ENCODE measurements around the gene AKR1B15. TPM values are rescaled to one million over a fixed set of nuclear protein-coding genes. Genes with fewer than 3 reads are reported as not detected.
"Not testable (repeated sequence)": the region's sequence is repeated elsewhere in the genome, so short reads cannot be mapped to it uniquely, and the experiment has no call there.

Gene AKR1B15
- total RNA-seq, 2 donors from 2014 or later: 1.0 TPM; not detected in 1

GRCh38 chr7:134535272-134535918 lies 13.5 kb upstream of the AKR1B15 start:
- Histone ChIP-seq H3K4me3 (no peak overlapping the region), H3K9me3 (no peaks in the 10 kb centered on the region), H3K4me1 (replicated peaks) (no peaks in the 10 kb centered on the region), H3K36me3 (no peaks in the 10 kb centered on the region), H3K27me3 (replicated peaks; ENCODE audit: insufficient read depth) (no peaks in the 10 kb centered on the region), H3K27ac (no peak overlapping the region)
- DNase-seq (ENCODE audit: low spot score): no peak
- WGBS: 57% methylated on average over 3 of the region's 3 CpGs
- no peak for TF ChIP-seq POLR2AphosphoS5 (IDR thresholded peaks at IDR 0.05)
- no peak for TF ChIP-seq CTCF (IDR thresholded peaks at IDR 0.05)
- no peak for TF ChIP-seq POLR2A (IDR thresholded peaks at IDR 0.05)
- intact Hi-C loops (cut with DNase I): no loop called here

- 69% methylated on average over 3 of the region's 3 CpGs for WGBS
- Histone ChIP-seq H3K27ac (no peak overlapping the region), H3K36me3 (no peaks in the 10 kb centered on the region)
These were observed 13.0 kb upstream of the AKR1B15 start for GRCh38 chr7:134535919-134536299.

GRCh38 chr7:134536558-134536957 lies 12.4 kb upstream of the AKR1B15 start:
- H3K36me3 ChIP-seq; H3K27ac ChIP-seq; DNase-seq (ENCODE audit: low spot score); H3K4me1 ChIP-seq (replicated peaks); H3K4me3 ChIP-seq; H3K9me3 ChIP-seq; H3K27me3 ChIP-seq (replicated peaks; ENCODE audit: insufficient read depth); intact Hi-C loops (cut with DNase I): not testable (repeated sequence)
- WGBS: 93% methylated on average over 3 of the region's 3 CpGs

More at GRCh38 chr7:134535919-134536299, 13.0 kb upstream of the AKR1B15 start:
- TF ChIP-seq POLR2AphosphoS5 (IDR thresholded peaks at IDR 0.05): no peak
- no peak for TF ChIP-seq POLR2A (IDR thresholded peaks at IDR 0.05)
- TF ChIP-seq CTCF (IDR thresholded peaks at IDR 0.05): no peak
- H3K9me3 ChIP-seq: no peaks in the 10 kb centered on the region
- H3K4me3 ChIP-seq: no peak overlapping the region
- no peak for DNase-seq (ENCODE audit: low spot score)
- intact Hi-C loops (cut with DNase I): no loop called here
- H3K27me3 ChIP-seq (replicated peaks; ENCODE audit: insufficient read depth): no peaks in the 10 kb centered on the region
- no peaks in the 10 kb centered on the region for H3K4me1 ChIP-seq (replicated peaks)

GRCh38 chr7:134537273-134537781 lies 11.6 kb upstream of the AKR1B15 start:
- H3K27me3 ChIP-seq (replicated peaks; ENCODE audit: insufficient read depth); H3K4me1 ChIP-seq (replicated peaks); H3K4me3 ChIP-seq; H3K27ac ChIP-seq; intact Hi-C loops (cut with DNase I); H3K9me3 ChIP-seq; H3K36me3 ChIP-seq; DNase-seq (ENCODE audit: low spot score): not testable (repeated sequence)
- 87% methylated on average over 5 of the region's 5 CpGs for WGBS

GRCh38 chr7:134539380-134540004 lies 9.4 kb upstream of the AKR1B15 start:
- no peak for TF ChIP-seq POLR2A (IDR thresholded peaks at IDR 0.05)
- no peak for TF ChIP-seq CTCF (IDR thresholded peaks at IDR 0.05)
- no peak for TF ChIP-seq POLR2AphosphoS5 (IDR thresholded peaks at IDR 0.05)
- intact Hi-C loops (cut with DNase I): no loop called here
- Histone ChIP-seq H3K4me3 (no peak overlapping the region), H3K9me3 (no peaks in the 10 kb centered on the region), H3K4me1 (replicated peaks) (no peaks in the 10 kb centered on the region), H3K27ac (no peak overlapping the region), H3K36me3 (no peaks in the 10 kb centered on the region), H3K27me3 (replicated peaks; ENCODE audit: insufficient read depth) (no peaks in the 10 kb centered on the region)
- WGBS: 87% methylated on average over 6 of the region's 6 CpGs
- no peak for DNase-seq (ENCODE audit: low spot score)

- H3K9me3 ChIP-seq; intact Hi-C loops (cut with DNase I): not testable (repeated sequence)
- WGBS: 86% methylated on average over 8 of the region's 8 CpGs
These were observed 7.3 kb upstream of the AKR1B15 start for GRCh38 chr7:134541501-134542194.

More at GRCh38 chr7:134541501-134542194, 7.3 kb upstream of the AKR1B15 start:
- H3K36me3 ChIP-seq; H3K4me3 ChIP-seq; H3K4me1 ChIP-seq (replicated peaks); H3K27ac ChIP-seq; DNase-seq (ENCODE audit: low spot score); H3K27me3 ChIP-seq (replicated peaks; ENCODE audit: insufficient read depth): not testable (repeated sequence)
